Measurements from ENCODE around the gene LPCAT2. TPM values are rescaled to one million over a fixed set of nuclear protein-coding genes. Genes with fewer than 3 reads are reported as not detected.

LPCAT2 gene
- total and polyA plus RNA-seq, 2 of the 8 experiments (the other 6 are each of a cell fraction or from before 2014, with no cell fraction given) = 2.2 to 10.6 TPM

GRCh38 chr16:55515111-55515510 is 6.2 kb downstream of the LPCAT2 start:
- no peak overlapping the region for H4K5ac ChIP-seq (ENCODE audit: insufficient read length, low read depth, low read length)
- H3K18ac ChIP-seq (ENCODE audit: extremely low read depth, low read length) = no peak overlapping the region
- no peaks in the 10 kb centered on the region for H3K79me2 ChIP-seq (ENCODE audit: control insufficient read depth in 1 of 2, insufficient read depth in 2 of 2, low read length in 2 of 2)
- no peak overlapping the region for H2AK5ac ChIP-seq (ENCODE audit: low read depth, low read length)
- no peak overlapping the region for H2BK15ac ChIP-seq (ENCODE audit: low read length)
- no peak overlapping the region for H3K4me2 ChIP-seq (ENCODE audit: insufficient read depth in 1 of 2, low read depth in 2 of 2, low read length in 2 of 2)
- H3K27me3 ChIP-seq (replicated peaks in 1 of 4; ENCODE audit: control insufficient read depth in 3 of 4, extremely low read depth in 1 of 4, insufficient read depth in 3 of 4, low read length in 3 of 4) = no peaks in the 10 kb centered on the region; a peak in 1 of 7 replicates
- DNase-seq (ENCODE audit: low read depth in 1 of 2, low spot score in 2 of 2) (no peak), FAIRE-seq (no peak)
- H3K14ac ChIP-seq (ENCODE audit: insufficient read length) = no peak overlapping the region
- H3K4me1 ChIP-seq (replicated peaks in 1 of 4; ENCODE audit: control insufficient read depth in 3 of 4, insufficient read depth in 4 of 4, low read length in 3 of 4) = peaks cover 0 to under 1% (median under 1%) of the 10 kb centered on the region in 4 experiments; a peak in 3 of 7 replicates
- no peak overlapping the region for H3K9ac ChIP-seq (replicated peaks in 1 of 4; ENCODE audit: extremely low read depth in 1 of 4, low read depth in 3 of 4, low read length in 3 of 4)
- WGBS, 2 experiments (ENCODE audit: extremely low coverage in 1 of 2, insufficient coverage in 1 of 2, insufficient read length in 1 of 2, insufficient replicate concordance in 2 of 2, low coverage in 1 of 2, low lambda C conversion rate in 2 of 2, missing lambda C conversion rate in 1 of 2) = 86% methylated on average over 1 of the region's 1 CpG; no CpG with 5 or more reads in 1 of the 2 experiments
- H2BK20ac ChIP-seq (ENCODE audit: low read length) = no peak overlapping the region
- no peak overlapping the region for H4K8ac ChIP-seq (ENCODE audit: extremely low read depth, insufficient read depth, low read length)
- no peak overlapping the region for H2AFZ ChIP-seq (ENCODE audit: low read length)
- H3K23ac ChIP-seq (ENCODE audit: insufficient read length) = no peak overlapping the region
- H4K91ac ChIP-seq (replicated peaks; ENCODE audit: insufficient read length, low read length) = no peak overlapping the region
- no peaks in the 10 kb centered on the region for H3K23me2 ChIP-seq (ENCODE audit: low read depth, low read length)
- peaks cover 0 to 7% (median 2%) of the 10 kb centered on the region in 4 experiments; a peak in 3 of 8 replicates for H3K36me3 ChIP-seq (ENCODE audit: control insufficient read depth in 2 of 4, insufficient read depth in 4 of 4, low read length in 3 of 4)
- peaks cover 14 to 15% of the 10 kb centered on the region in 2 experiments; a peak in 3 of 4 replicates for H3K9me3 ChIP-seq (ENCODE audit: insufficient read depth in 2 of 2, low read depth in 1 of 2, low read length in 1 of 2)
- no peak overlapping the region for H3K4me3 ChIP-seq (ENCODE audit: extremely low read depth in 1 of 4, insufficient read depth in 2 of 4, low read depth in 3 of 4, low read length in 4 of 4)
- no peak overlapping the region for H3K27ac ChIP-seq (ENCODE audit: low read depth, low read length)
- H2BK5ac ChIP-seq (ENCODE audit: low read depth, low read length) = no peak overlapping the region
- CTCF ChIA-PET (ENCODE audit: partially characterized antibody) = interaction anchor here (1.1 to 3.5 kb wide), 6 partner anchors 10 to 187 kb away, joined by 3 to 16 read pairs (median 6); no protein-coding TSS in a partner anchor
- no peaks in the 10 kb centered on the region for H4K20me1 ChIP-seq (replicated peaks in 1 of 2; ENCODE audit: control insufficient read depth in 1 of 2, insufficient read depth in 2 of 2, low read length in 2 of 2)
- no peak overlapping the region for H2BK12ac ChIP-seq (ENCODE audit: low read depth, low read length)
- H3K56ac ChIP-seq (replicated peaks; ENCODE audit: insufficient read length, low read depth, low read length) = no peak overlapping the region
- POLR2A ChIA-PET (ENCODE audit: partially characterized antibody) = no interaction called here
- no peaks in the 10 kb centered on the region for H3K79me1 ChIP-seq (ENCODE audit: low read depth, low read length)
- TF ChIP-seq SRF (IDR thresholded peaks at IDR 0.05; ENCODE audit: low read depth, low read length) (no peak), RFX5 (IDR thresholded peaks at IDR 0.05; ENCODE audit: borderline replicate concordance, low read depth, low read length) (no peak)
- H3K4ac ChIP-seq (replicated peaks; ENCODE audit: insufficient read length, low read depth, low read length) = no peak overlapping the region
- H2BK120ac ChIP-seq (replicated peaks; ENCODE audit: low read depth, low read length) = no peak overlapping the region
